ENCODE data around the gene NT5DC4. TPM values are rescaled to one million over a fixed set of nuclear protein-coding genes. Genes with fewer than 3 reads are reported as not detected.

Gene NT5DC4
- total and polyA plus RNA-seq, 2 of the 8 experiments (the other 6 are each of a cell fraction or from before 2014, with no cell fraction given): not detected

DNA sequence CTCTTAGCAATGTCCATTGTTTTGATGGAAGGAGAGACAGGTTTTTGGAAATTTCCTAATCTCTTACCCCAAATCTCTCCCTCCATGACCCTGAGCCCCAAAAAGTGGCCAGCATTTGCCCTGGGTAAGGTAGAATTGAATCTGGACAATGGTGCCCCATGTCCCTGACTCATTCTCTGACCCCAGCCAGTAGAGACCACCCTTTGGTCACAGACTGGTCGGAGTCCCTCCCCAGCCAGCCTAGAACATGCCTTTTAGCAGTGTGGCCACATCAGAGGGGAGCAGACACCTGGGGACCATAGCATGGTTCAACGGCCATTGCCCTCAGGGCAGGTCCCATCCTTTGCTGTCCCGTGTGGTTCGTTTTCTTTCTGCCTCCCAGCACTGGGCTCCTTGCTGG, 6.5 kb upstream of the NT5DC4 start:
- H3K4ac ChIP-seq (replicated peaks; ENCODE audit: insufficient read length, low read depth, low read length): no peak overlapping the region
- no peaks in the 10 kb centered on the region for H3K79me2 ChIP-seq (ENCODE audit: control insufficient read depth in 1 of 2, insufficient read depth in 2 of 2, low read length in 2 of 2)
- no peak for TF ChIP-seq MAFK (IDR thresholded peaks at IDR 0.05; ENCODE audit: low read depth, low read length)
- TF ChIP-seq, protein P1, sequence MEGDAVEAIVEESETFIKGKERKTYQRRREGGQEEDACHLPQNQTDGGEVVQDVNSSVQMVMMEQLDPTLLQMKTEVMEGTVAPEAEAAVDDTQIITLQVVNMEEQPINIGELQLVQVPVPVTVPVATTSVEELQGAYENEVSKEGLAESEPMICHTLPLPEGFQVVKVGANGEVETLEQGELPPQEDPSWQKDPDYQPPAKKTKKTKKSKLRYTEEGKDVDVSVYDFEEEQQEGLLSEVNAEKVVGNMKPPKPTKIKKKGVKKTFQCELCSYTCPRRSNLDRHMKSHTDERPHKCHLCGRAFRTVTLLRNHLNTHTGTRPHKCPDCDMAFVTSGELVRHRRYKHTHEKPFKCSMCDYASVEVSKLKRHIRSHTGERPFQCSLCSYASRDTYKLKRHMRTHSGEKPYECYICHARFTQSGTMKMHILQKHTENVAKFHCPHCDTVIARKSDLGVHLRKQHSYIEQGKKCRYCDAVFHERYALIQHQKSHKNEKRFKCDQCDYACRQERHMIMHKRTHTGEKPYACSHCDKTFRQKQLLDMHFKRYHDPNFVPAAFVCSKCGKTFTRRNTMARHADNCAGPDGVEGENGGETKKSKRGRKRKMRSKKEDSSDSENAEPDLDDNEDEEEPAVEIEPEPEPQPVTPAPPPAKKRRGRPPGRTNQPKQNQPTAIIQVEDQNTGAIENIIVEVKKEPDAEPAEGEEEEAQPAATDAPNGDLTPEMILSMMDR (IDR thresholded peaks at IDR 0.05; ENCODE audit: control extremely low read depth in 1 of 3, insufficient read depth in 1 of 3, low read depth in 1 of 3, low read length in 3 of 3): no peak
- TF ChIP-seq JUND (IDR thresholded peaks at IDR 0.05; ENCODE audit: low read length): no peak
- TF ChIP-seq TCF12 (IDR thresholded peaks at IDR 0.05; ENCODE audit: low read depth, low read length): no peak
- no peak for TF ChIP-seq RXRA (IDR thresholded peaks at IDR 0.05; ENCODE audit: insufficient read depth, low read depth, low read length)
- TF ChIP-seq, protein P2, sequence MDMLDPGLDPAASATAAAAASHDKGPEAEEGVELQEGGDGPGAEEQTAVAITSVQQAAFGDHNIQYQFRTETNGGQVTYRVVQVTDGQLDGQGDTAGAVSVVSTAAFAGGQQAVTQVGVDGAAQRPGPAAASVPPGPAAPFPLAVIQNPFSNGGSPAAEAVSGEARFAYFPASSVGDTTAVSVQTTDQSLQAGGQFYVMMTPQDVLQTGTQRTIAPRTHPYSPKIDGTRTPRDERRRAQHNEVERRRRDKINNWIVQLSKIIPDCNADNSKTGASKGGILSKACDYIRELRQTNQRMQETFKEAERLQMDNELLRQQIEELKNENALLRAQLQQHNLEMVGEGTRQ (IDR thresholded peaks at IDR 0.05; ENCODE audit: low read length): no peak
- TF ChIP-seq EZH2 (IDR thresholded peaks at IDR 0.05; ENCODE audit: low read depth, low read length, severe bottlenecking): no peak
- TF ChIP-seq GTF2F1 (IDR thresholded peaks at IDR 0.05; ENCODE audit: borderline replicate concordance, low read depth, low read length): no peak
- TF ChIP-seq, protein P3, sequence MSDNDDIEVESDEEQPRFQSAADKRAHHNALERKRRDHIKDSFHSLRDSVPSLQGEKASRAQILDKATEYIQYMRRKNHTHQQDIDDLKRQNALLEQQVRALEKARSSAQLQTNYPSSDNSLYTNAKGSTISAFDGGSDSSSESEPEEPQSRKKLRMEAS (IDR thresholded peaks at IDR 0.05): no peak
- TF ChIP-seq RAD21 (IDR thresholded peaks at IDR 0.05 in 1 of 2, conservative IDR thresholded peaks at IDR 0.05 in 1 of 2; ENCODE audit: low read depth in 2 of 2, low read length in 2 of 2): no peak
- H3K23me2 ChIP-seq (ENCODE audit: low read depth, low read length): no peaks in the 10 kb centered on the region
- no peaks in the 10 kb centered on the region for H3K79me1 ChIP-seq (ENCODE audit: low read depth, low read length)
- no peak overlapping the region for H3K18ac ChIP-seq (ENCODE audit: extremely low read depth, low read length)
- 90% methylated on average over 4 of the region's 4 CpGs; no CpG with 5 or more reads in 1 of the 2 experiments for WGBS, 2 experiments (ENCODE audit: extremely low coverage in 1 of 2, insufficient coverage in 1 of 2, insufficient read length in 1 of 2, insufficient replicate concordance in 2 of 2, low coverage in 1 of 2, low lambda C conversion rate in 2 of 2, missing lambda C conversion rate in 1 of 2)
- H3K27me3 ChIP-seq (replicated peaks in 1 of 4; ENCODE audit: control insufficient read depth in 3 of 4, extremely low read depth in 1 of 4, insufficient read depth in 3 of 4, low read length in 3 of 4): no peaks in the 10 kb centered on the region
- H3K9me3 ChIP-seq (ENCODE audit: insufficient read depth in 2 of 2, low read depth in 1 of 2, low read length in 1 of 2): no peaks in the 10 kb centered on the region
- H2AFZ ChIP-seq (ENCODE audit: low read length): no peak overlapping the region
- H3K4me1 ChIP-seq (replicated peaks in 1 of 4; ENCODE audit: control insufficient read depth in 3 of 4, insufficient read depth in 4 of 4, low read length in 3 of 4): no peaks in the 10 kb centered on the region; a peak in 1 of 7 replicates
- H2BK15ac ChIP-seq (ENCODE audit: low read length): no peak overlapping the region
- no peak overlapping the region for H3K4me2 ChIP-seq (ENCODE audit: insufficient read depth in 1 of 2, low read depth in 2 of 2, low read length in 2 of 2)
- no peak overlapping the region for H2BK20ac ChIP-seq (ENCODE audit: low read length)
- no peak overlapping the region for H4K5ac ChIP-seq (ENCODE audit: insufficient read length, low read depth, low read length)
- no peak overlapping the region for H4K91ac ChIP-seq (replicated peaks; ENCODE audit: insufficient read length, low read length)
- no peak overlapping the region for H3K23ac ChIP-seq (ENCODE audit: insufficient read length)
- no peak overlapping the region for H3K14ac ChIP-seq (ENCODE audit: insufficient read length)
- DNase-seq (ENCODE audit: low read depth in 1 of 2, low spot score in 2 of 2): no peak
- no peak overlapping the region for H2BK12ac ChIP-seq (ENCODE audit: low read depth, low read length)
- H4K8ac ChIP-seq (ENCODE audit: extremely low read depth, insufficient read depth, low read length): no peak overlapping the region
- no peak overlapping the region for H3K56ac ChIP-seq (replicated peaks; ENCODE audit: insufficient read length, low read depth, low read length)
- H2BK5ac ChIP-seq (ENCODE audit: low read depth, low read length): no peak overlapping the region
- H3K4me3 ChIP-seq (ENCODE audit: extremely low read depth in 1 of 4, insufficient read depth in 2 of 4, low read depth in 3 of 4, low read length in 4 of 4): no peak overlapping the region
- FAIRE-seq: no peak
- no peaks in the 10 kb centered on the region for H3K36me3 ChIP-seq (ENCODE audit: control insufficient read depth in 2 of 4, insufficient read depth in 4 of 4, low read length in 3 of 4)
- POLR2A ChIA-PET (ENCODE audit: partially characterized antibody): no interaction called here
- no peak overlapping the region for H3K9ac ChIP-seq (replicated peaks in 1 of 4; ENCODE audit: extremely low read depth in 1 of 4, low read depth in 3 of 4, low read length in 3 of 4)
- H2BK120ac ChIP-seq (replicated peaks; ENCODE audit: low read depth, low read length): no peak overlapping the region
- CTCF ChIA-PET (ENCODE audit: partially characterized antibody): interaction anchor here (4.8 kb wide), 1 partner anchor 12 kb away, joined by 29 read pairs; no protein-coding TSS in a partner anchor
- no peak overlapping the region for H3K27ac ChIP-seq (ENCODE audit: low read depth, low read length)
- H2AK5ac ChIP-seq (ENCODE audit: low read depth, low read length): no peak overlapping the region
- H4K20me1 ChIP-seq (replicated peaks in 1 of 2; ENCODE audit: control insufficient read depth in 1 of 2, insufficient read depth in 2 of 2, low read length in 2 of 2): no peaks in the 10 kb centered on the region

Data from H1 (cell line).